GM18499 (cell line): Measurements from ENCODE around the gene PLA2G4B.

ENCODE experiments used
- ATAC-seq: cut with Tn5 transposase; IDR thresholded peaks from one replicate; pipeline ENCODE4 v1.9.1; 2021; ENCODE audit warnings: moderate number of reproducible peaks; ENCODE audit not compliant: insufficient read depth, unreplicated experiment

PLA2G4B gene

GRCh38 chr15:41883484-41883825 lies 44.8 kb downstream of the PLA2G4B start:
- no peak for ATAC-seq

- ATAC-seq = no peak
Observed at GRCh38 chr15:41884458-41884857, 45.8 kb downstream of the PLA2G4B start.

- no peak for ATAC-seq
Observed at GRCh38 chr15:41885321-41885720, 46.7 kb downstream of the PLA2G4B start.

DNA sequence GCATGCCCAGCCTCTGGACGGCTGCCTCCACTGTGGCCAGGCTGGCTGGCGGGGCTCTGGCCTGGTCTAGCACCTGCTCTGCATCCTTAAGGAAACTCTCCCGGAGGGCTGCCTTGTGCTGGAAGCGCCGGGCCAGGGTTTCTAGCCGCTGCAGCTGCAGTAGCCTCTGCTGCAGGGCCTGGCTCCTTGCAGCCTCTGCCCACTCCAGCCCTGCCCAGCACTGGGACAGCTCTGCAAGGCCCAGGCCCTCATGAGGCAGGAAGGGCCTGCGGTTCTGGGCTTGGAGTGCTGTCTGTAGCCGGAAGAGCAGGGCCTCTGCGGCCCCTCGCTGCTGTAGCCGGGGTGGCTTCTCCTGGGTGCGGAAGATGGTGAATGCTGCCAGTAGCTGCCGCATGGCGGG lies 47.2 kb downstream of the PLA2G4B start:
- no peak for ATAC-seq

DNA sequence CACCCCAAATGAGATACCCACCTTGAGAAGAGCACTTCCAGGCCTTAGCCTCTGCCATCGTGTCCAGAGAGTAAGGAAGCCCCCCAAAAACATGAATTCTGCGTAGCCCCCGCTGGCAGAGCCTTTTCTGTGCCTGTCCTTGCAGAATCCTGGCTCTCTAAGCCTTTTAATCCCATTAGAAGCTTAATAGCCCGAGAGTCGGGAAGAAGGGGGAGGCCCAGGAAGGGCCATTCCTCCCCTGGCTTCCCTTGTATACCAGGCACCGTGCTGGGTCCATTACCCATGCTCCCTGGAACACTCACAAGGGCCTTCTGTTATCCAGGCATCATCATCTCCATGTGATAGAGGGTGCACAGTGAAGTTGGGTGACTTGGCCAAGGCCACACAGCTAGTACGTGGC lies 48.1 kb downstream of the PLA2G4B start:
- no peak for ATAC-seq

- ATAC-seq = no peak
Observed at GRCh38 chr15:41887161-41887560, 48.5 kb downstream of the PLA2G4B start.

GRCh38 chr15:41887893-41888292 lies 49.2 kb downstream of the PLA2G4B start:
- ATAC-seq = no peak

DNA sequence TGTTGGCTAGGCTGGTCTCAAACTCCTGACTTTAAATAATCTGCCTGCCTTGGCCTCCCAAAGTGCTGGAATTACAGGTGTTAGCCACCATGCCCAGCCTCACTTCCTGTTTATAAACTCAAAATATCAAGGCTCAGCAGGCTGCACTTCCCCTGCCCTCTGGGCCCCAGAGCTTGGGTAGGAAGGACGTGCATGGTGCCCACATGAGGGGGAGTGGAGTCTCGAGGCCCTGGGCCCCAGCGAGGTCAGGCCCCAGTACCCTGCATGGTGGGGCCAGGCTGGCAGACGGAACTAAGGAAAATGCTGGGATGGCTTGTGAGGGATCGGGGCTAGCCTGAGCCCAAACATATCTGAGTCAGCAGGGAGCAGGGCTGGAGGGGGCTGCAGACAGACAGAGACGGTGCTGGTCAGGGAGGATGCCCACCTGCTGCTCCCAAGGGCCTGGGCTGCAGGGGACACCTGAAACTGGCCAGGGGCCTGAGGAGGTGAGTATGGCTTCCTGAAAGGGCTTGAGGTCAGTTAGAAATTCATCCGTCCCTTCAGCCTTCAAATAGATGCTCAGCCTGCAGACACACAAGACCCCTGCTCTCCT lies 50.1 kb downstream of the PLA2G4B start:
- ATAC-seq = no peak

GRCh38 chr15:41890050-41890690 lies 51.5 kb downstream of the PLA2G4B start:
- no peak for ATAC-seq

GRCh38 chr15:41891226-41891625 lies 52.6 kb downstream of the PLA2G4B start:
- no peak for ATAC-seq

- no peak for ATAC-seq
Observed at GRCh38 chr15:41891946-41892345, 53.3 kb downstream of the PLA2G4B start.

DNA sequence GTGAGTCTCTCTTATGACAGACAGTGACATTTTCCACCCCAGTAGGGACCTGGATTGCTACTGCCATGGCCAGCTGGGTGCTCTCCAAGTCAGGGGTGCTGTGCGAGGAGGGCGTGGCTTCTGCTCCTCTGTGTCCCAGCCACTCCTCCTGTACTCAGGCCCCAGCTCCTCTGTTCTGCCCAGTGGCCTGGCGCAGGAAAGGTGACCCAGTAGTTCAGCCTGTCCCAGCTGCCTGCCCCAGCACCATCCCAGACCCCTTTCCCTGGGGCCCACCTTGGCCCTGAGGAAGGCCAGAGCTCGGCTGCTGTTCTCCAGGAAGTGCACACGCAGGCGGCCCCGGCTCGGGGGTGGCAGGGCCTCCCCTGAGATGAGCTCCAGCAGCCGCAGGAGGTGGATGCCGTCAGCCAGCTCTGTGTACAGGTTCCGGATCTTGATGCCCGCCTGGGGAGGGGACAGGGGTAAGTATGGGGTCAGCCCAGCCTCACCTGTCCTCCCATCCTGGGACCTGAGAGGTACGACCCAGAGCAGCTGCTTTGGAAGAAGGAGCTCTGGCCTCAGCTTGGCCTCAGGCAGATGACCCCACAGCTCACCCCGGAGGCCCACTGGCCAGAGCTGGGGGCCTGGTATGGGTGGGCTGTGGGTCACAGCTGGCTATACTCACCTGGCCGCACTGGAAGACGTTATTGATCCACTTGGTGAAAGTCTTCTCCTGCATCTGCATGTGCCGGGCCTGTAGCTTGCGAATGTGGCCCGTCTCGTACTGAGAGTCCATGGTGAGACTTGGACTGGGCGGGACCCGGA lies 54.2 kb downstream of the PLA2G4B start:
- ATAC-seq = no peak

DNA sequence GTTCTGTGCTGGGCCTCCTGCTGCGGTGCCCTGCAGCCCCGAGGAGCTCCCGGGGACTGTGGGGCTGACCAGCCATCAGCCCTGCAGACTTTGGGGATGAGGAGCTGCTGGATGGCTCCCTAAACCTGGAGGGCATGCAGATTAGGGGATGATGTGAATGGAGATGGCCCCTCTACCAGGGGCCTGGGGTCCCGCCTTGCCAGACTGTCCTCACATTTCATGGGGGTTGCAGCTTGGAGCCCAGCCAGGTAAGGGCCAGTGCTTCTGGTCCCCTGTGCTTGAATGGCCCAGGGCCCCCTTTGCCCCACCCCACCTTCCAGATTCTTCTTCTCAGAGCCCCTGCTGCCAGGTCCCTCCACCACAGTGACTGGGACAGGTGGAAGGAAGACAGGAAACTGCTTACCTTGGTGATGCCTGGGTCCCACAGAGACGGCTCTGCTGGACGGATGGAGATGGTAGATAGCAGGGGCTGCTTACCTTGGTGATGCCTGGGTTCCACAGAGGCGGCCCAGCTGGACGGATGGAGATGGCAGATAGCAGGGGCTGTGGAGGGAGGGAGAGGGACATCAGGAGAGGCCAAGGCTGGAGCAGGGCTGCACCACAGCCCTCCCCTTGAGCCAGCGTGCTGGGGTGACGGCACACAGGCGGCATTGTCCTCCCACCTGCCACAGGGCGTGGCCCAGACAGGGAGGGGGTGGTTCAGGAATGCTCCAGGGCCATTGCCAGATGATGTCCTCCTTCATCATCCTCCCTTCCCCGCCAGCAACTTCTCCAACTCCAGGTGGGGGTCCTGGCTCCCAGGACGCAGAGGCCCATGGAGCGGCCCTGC lies 55.0 kb downstream of the PLA2G4B start, which contains the start of gene SPTBN5:
Gene SPTBN5, minus strand, starts transcription at position 632 of the 829 bp plus-strand sequence. Its CDS starts 556 bp downstream, at position 76.
- no peak for ATAC-seq

DNA sequence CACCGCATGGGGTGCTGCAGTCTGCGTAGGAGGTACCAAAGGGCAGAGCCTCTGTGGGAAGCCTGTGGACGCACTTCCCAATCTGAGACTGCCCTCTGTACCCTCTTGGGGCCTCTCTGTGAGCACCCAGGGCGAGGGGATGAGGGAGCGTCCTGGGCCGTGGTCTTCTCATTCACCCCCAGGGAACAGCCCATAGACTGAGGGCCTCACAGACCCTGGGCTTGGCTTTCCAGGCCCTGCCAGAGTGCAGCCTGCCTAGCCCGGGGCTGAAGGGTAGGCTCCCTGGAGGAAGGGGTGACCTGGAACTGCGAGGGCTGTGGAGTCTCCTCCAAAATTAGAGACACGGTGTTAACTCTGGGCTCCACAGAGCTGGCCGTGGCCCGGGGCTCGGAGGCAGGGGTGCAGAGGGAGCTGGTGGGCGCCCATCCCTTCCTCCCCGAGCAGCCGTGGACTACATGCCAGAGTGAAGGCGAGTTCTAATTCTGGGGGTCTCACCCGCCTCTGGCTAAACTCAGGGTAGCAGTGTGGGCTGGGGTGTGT lies 55.7 kb downstream of the PLA2G4B start:
- no peak for ATAC-seq

- no peak for ATAC-seq
Observed at GRCh38 chr15:41894791-41895463, 56.3 kb downstream of the PLA2G4B start.

DNA sequence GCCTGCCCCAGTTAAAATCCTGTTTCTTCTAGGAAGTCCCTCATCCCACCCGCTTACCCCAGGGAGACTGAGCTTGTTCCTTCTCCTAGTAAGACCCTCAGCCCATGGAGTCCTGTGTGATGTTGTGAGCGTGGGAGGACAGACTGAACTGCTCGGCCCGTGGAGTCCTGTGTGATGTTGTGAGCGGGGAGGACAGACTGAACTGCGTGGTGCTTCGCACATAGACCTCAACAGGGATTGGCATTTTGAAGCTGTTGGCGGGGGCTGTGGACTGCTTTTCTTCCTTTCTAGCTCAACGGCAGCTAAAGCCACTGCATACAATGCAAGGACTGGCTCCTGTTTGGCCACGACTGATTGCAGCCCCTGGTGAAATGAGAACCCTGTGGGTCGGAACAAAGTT lies 56.8 kb downstream of the PLA2G4B start:
- ATAC-seq = no peak

DNA sequence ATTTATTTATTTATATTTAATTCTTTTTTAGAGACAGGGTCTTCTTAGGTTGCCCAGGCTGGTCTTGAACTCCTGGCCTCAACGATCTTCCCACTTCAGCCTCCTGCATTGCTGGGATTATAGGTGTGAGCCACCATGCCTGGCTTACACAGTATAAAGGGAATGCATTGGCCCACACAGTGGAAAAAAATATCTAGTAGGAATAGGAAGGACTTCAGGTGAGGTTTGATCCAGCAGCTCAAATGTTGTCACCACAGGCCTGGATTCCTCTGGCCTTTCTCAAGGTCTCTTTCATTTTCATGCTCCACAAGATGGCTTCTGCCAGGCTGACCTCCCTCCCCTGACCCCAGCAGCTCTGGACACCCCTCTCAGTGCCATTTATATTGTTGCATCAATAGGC lies 57.3 kb downstream of the PLA2G4B start:
- ATAC-seq = no peak

DNA sequence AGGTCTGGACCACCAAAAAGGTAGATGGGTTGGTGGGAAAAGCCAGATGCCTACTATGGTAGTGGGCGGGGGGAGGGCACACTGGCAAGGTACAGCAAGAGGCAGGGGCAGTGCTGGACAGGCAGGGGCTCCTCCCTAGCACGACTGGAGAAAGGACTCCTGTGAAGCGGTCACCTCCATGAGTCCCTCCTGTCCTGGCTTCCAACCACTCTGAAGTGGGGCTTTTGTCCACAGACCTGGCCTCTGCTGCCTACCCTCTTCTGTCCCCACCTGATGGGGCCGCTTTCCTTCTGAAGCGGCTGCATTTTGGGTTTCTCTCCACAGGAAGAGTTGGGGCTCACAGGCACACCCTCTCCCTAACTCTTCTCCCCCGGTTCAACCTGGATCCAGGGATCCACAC lies 57.9 kb downstream of the PLA2G4B start:
- ATAC-seq = no peak

GRCh38 chr15:41897363-41897799 lies 58.7 kb downstream of the PLA2G4B start:
- ATAC-seq = no peak
